ENCODE measurements around the gene FAM107B. TPM values are rescaled to one million over a fixed set of nuclear protein-coding genes. Genes with fewer than 3 reads are reported as not detected.
A peak's percentile ranks its signal among the peaks of the same experiment; 100 is the strongest.
"Not testable (repeated sequence)": the region's sequence is repeated elsewhere in the genome, so short reads cannot be mapped to it uniquely, and the experiment has no call there.

Gene FAM107B
- total RNA-seq, 1 donor from 2014 or later: 156 TPM

GRCh38 chr10:14639637-14640036 lies 135.1 kb downstream of the FAM107B start:
- Mint-ChIP-seq H3K4me3 (no peak overlapping the region), H3K27me3 (ENCODE audit: insufficient read depth) (no peaks in the 10 kb centered on the region), H3K27ac (no peak overlapping the region), H3K9me3 (no peaks in the 10 kb centered on the region), H3K36me3 (ENCODE audit: low read depth) (peaks cover 7% of the 10 kb centered on the region), H3K4me1 (ENCODE audit: low read depth) (peaks cover 13% of the 10 kb centered on the region)
- DNase-seq (ENCODE audit: low spot score): no peak
- intact Hi-C loops (cut with micrococcal nuclease): no loop called here

- peaks cover under 1% of the 10 kb centered on the region for H3K4me1 Mint-ChIP-seq (ENCODE audit: low read depth)
- peaks cover 3% of the 10 kb centered on the region for H3K27me3 Mint-ChIP-seq (ENCODE audit: insufficient read depth)
- DNase-seq (ENCODE audit: low spot score): no peak
- peaks cover 3% of the 10 kb centered on the region for H3K36me3 Mint-ChIP-seq (ENCODE audit: low read depth)
- no peaks in the 10 kb centered on the region for H3K9me3 Mint-ChIP-seq
- intact Hi-C loops (cut with micrococcal nuclease): no loop called here
- no peak overlapping the region for H3K27ac Mint-ChIP-seq
- H3K4me3 Mint-ChIP-seq: no peak overlapping the region
Observed at GRCh38 chr10:14635043-14635710, 139.5 kb downstream of the FAM107B start.

- H3K4me3 Mint-ChIP-seq; intact Hi-C loops (cut with micrococcal nuclease): not testable (repeated sequence)
Observed at GRCh38 chr10:14634572-14634971, 140.1 kb downstream of the FAM107B start.

GRCh38 chr10:14625765-14626525 lies 148.8 kb downstream of the FAM107B start:
- Mint-ChIP-seq H3K9me3 (no peaks in the 10 kb centered on the region), H3K27ac (no peak overlapping the region), H3K4me3 (no peak overlapping the region), H3K4me1 (ENCODE audit: low read depth) (peaks cover 6% of the 10 kb centered on the region), H3K36me3 (ENCODE audit: low read depth) (peaks cover 2% of the 10 kb centered on the region), H3K27me3 (ENCODE audit: insufficient read depth) (peaks cover 3% of the 10 kb centered on the region)
- intact Hi-C loops (cut with micrococcal nuclease): no loop called here
- DNase-seq (ENCODE audit: low spot score): no peak

More at GRCh38 chr10:14634572-14634971, 140.1 kb downstream of the FAM107B start:
- not testable (repeated sequence) for H3K9me3 Mint-ChIP-seq; H3K36me3 Mint-ChIP-seq (ENCODE audit: low read depth); H3K4me1 Mint-ChIP-seq (ENCODE audit: low read depth); H3K27me3 Mint-ChIP-seq (ENCODE audit: insufficient read depth); H3K27ac Mint-ChIP-seq; DNase-seq (ENCODE audit: low spot score)

- Mint-ChIP-seq H3K4me1 (ENCODE audit: low read depth) (peaks cover 5% of the 10 kb centered on the region), H3K4me3 (no peak overlapping the region), H3K36me3 (ENCODE audit: low read depth) (peaks cover 2% of the 10 kb centered on the region), H3K9me3 (no peaks in the 10 kb centered on the region), H3K27me3 (ENCODE audit: insufficient read depth) (peaks cover 3% of the 10 kb centered on the region), H3K27ac (no peak overlapping the region)
- no peak for DNase-seq (ENCODE audit: low spot score)
- intact Hi-C loops (cut with micrococcal nuclease): no loop called here
Observed at GRCh38 chr10:14625192-14625631, 149.5 kb downstream of the FAM107B start.

GRCh38 chr10:14624600-14624999 lies 150.1 kb downstream of the FAM107B start:
- Mint-ChIP-seq H3K27me3 (ENCODE audit: insufficient read depth) (peaks cover 3% of the 10 kb centered on the region), H3K27ac (no peak overlapping the region), H3K4me1 (ENCODE audit: low read depth) (no peaks in the 10 kb centered on the region), H3K4me3 (no peak overlapping the region), H3K36me3 (ENCODE audit: low read depth) (peaks cover 2% of the 10 kb centered on the region), H3K9me3 (no peaks in the 10 kb centered on the region)
- no peak for DNase-seq (ENCODE audit: low spot score)
- intact Hi-C loops (cut with micrococcal nuclease): no loop called here

GRCh38 chr10:14623931-14624330 lies 150.8 kb downstream of the FAM107B start:
- intact Hi-C loops (cut with micrococcal nuclease): no loop called here
- Mint-ChIP-seq H3K4me1 (ENCODE audit: low read depth) (no peaks in the 10 kb centered on the region), H3K27me3 (ENCODE audit: insufficient read depth) (peaks cover 3% of the 10 kb centered on the region), H3K4me3 (no peak overlapping the region), H3K9me3 (no peaks in the 10 kb centered on the region), H3K36me3 (ENCODE audit: low read depth) (peaks cover 2% of the 10 kb centered on the region), H3K27ac (no peak overlapping the region)
- DNase-seq (ENCODE audit: low spot score): no peak

- no peak overlapping the region for H3K27ac Mint-ChIP-seq
- H3K27me3 Mint-ChIP-seq (ENCODE audit: insufficient read depth): peaks cover 3% of the 10 kb centered on the region
- peaks cover 2% of the 10 kb centered on the region for H3K36me3 Mint-ChIP-seq (ENCODE audit: low read depth)
- no peak overlapping the region for H3K4me3 Mint-ChIP-seq
- H3K9me3 Mint-ChIP-seq: no peaks in the 10 kb centered on the region
- H3K4me1 Mint-ChIP-seq (ENCODE audit: low read depth): peaks cover 21% of the 10 kb centered on the region
- intact Hi-C loops (cut with micrococcal nuclease): no loop called here
- no peak for DNase-seq (ENCODE audit: low spot score)
Observed at GRCh38 chr10:14621037-14621436, 153.7 kb downstream of the FAM107B start.

GRCh38 chr10:14618674-14619073 lies 156.0 kb downstream of the FAM107B start:
- intact Hi-C loops (cut with micrococcal nuclease): no loop called here
- H3K4me3 Mint-ChIP-seq: no peak overlapping the region
- H3K27ac Mint-ChIP-seq: no peak overlapping the region
- peaks cover 22% of the 10 kb centered on the region for H3K4me1 Mint-ChIP-seq (ENCODE audit: low read depth)
- DNase-seq (ENCODE audit: low spot score): no peak
- no peaks in the 10 kb centered on the region for H3K9me3 Mint-ChIP-seq
- H3K27me3 Mint-ChIP-seq (ENCODE audit: insufficient read depth): no peaks in the 10 kb centered on the region
- H3K36me3 Mint-ChIP-seq (ENCODE audit: low read depth): no peaks in the 10 kb centered on the region

- Mint-ChIP-seq H3K27ac (no peak overlapping the region), H3K4me3 (no peak overlapping the region), H3K27me3 (ENCODE audit: insufficient read depth) (no peaks in the 10 kb centered on the region), H3K4me1 (ENCODE audit: low read depth) (peaks cover 28% of the 10 kb centered on the region), H3K36me3 (ENCODE audit: low read depth) (no peaks in the 10 kb centered on the region), H3K9me3 (no peaks in the 10 kb centered on the region)
- DNase-seq (ENCODE audit: low spot score): no peak
- intact Hi-C loops (cut with micrococcal nuclease): no loop called here
Observed at GRCh38 chr10:14617852-14618251, 156.8 kb downstream of the FAM107B start.

GRCh38 chr10:14616955-14617730 lies 157.6 kb downstream of the FAM107B start:
- Mint-ChIP-seq H3K27me3 (ENCODE audit: insufficient read depth) (no peaks in the 10 kb centered on the region), H3K36me3 (ENCODE audit: low read depth) (no peaks in the 10 kb centered on the region), H3K4me1 (ENCODE audit: low read depth) (peaks cover 28% of the 10 kb centered on the region), H3K4me3 (no peak overlapping the region), H3K9me3 (no peaks in the 10 kb centered on the region), H3K27ac (peak overlapping the region; percentile 25)
- no peak for DNase-seq (ENCODE audit: low spot score)
- intact Hi-C loops (cut with micrococcal nuclease): no loop called here

GRCh38 chr10:14616465-14616864 lies 158.2 kb downstream of the FAM107B start:
- H3K4me3 Mint-ChIP-seq: no peak overlapping the region
- peaks cover 28% of the 10 kb centered on the region for H3K4me1 Mint-ChIP-seq (ENCODE audit: low read depth)
- H3K27ac Mint-ChIP-seq: no peak overlapping the region
- H3K27me3 Mint-ChIP-seq (ENCODE audit: insufficient read depth): no peaks in the 10 kb centered on the region
- no peaks in the 10 kb centered on the region for H3K9me3 Mint-ChIP-seq
- DNase-seq (ENCODE audit: low spot score): no peak
- intact Hi-C loops (cut with micrococcal nuclease): no loop called here
- H3K36me3 Mint-ChIP-seq (ENCODE audit: low read depth): no peaks in the 10 kb centered on the region

- peaks cover 48% of the 10 kb centered on the region for H3K4me1 Mint-ChIP-seq (ENCODE audit: low read depth)
- no peak overlapping the region for H3K4me3 Mint-ChIP-seq
- no peaks in the 10 kb centered on the region for H3K27me3 Mint-ChIP-seq (ENCODE audit: insufficient read depth)
- H3K36me3 Mint-ChIP-seq (ENCODE audit: low read depth): peaks cover 4% of the 10 kb centered on the region
- no peak overlapping the region for H3K27ac Mint-ChIP-seq
- no peak for DNase-seq (ENCODE audit: low spot score)
- peaks cover 4% of the 10 kb centered on the region for H3K9me3 Mint-ChIP-seq
- intact Hi-C loops (cut with micrococcal nuclease): no loop called here
Observed at GRCh38 chr10:14613588-14613920, 161.1 kb downstream of the FAM107B start.

All from activated T-helper 1 cell treated with anti-CD3 and anti-CD28 coated beads, Interleukin-12 subunit alpha, Interleukin-12 subunit beta, Interleukin-2, Interleukin-4 antibody, amounts not matched to agents 30 ng/mL and 10 ng/mL and 1 ng/mL, durations not matched to agents 14 hours and 24 hours and 36 hours (primary cell).